Measurements from ENCODE around the gene CCDC194.

GRCh38 chr19:17359905-17360800, 33.8 kb downstream of the CCDC194 start:
- no peak for TF ChIP-seq CTCF (conservative IDR thresholded peaks at IDR 0.05 in 1 of 2, IDR thresholded peaks at IDR 0.05 in 1 of 2; ENCODE audit: extremely low read depth in 1 of 2, insufficient read depth in 1 of 2, low read depth in 1 of 2, low read length in 2 of 2)
- no peak for TF ChIP-seq EZH2 (IDR thresholded peaks at IDR 0.05; ENCODE audit: borderline replicate concordance, low read length)
